BLaER1 treated with 17β-estradiol and CSF1 and Interleukin-3, amounts not matched to agents 10 nM and 100 nM (cell line): Measurements from ENCODE around the gene TOGARAM2.

Experiments
- H3K27ac ChIP-seq, 11 experiments: shearing (Covaris generic); formaldehyde crosslinking; 2 replicates each; pipeline ENCODE4 v1.8.1; 2022
- H3K27me3 ChIP-seq, 11 experiments: shearing (Covaris generic); formaldehyde crosslinking; 2 replicates each; pipeline ENCODE4 v1.8.1; 2022
- H3K36me3 ChIP-seq, 11 experiments: shearing (Covaris generic); formaldehyde crosslinking; 2 replicates each; pipeline ENCODE4 v1.8.1; 2022
- H3K4me1 ChIP-seq, 10 experiments: shearing (Covaris generic); formaldehyde crosslinking; 2 replicates each; pipeline ENCODE4 v1.8.1; 2022
- H3K4me2 ChIP-seq, 11 experiments: shearing (Covaris generic); formaldehyde crosslinking; 2 replicates each; pipeline ENCODE4 v1.8.1; 2022
- H3K4me3 ChIP-seq, 10 experiments: shearing (Covaris generic); formaldehyde crosslinking; 2 replicates each; pipeline ENCODE4 v1.8.1; 2022
- H3K9ac ChIP-seq, 11 experiments: shearing (Covaris generic); formaldehyde crosslinking; 2 replicates each; pipeline ENCODE4 v1.8.1; 2022
- H3K9me3 ChIP-seq, 11 experiments: shearing (Covaris generic); formaldehyde crosslinking; replicated peaks in 1 of 11; 2 replicates each; pipeline ENCODE4 v1.8.1; 2022
- H4K20me1 ChIP-seq, 11 experiments: shearing (Covaris generic); formaldehyde crosslinking; 2 replicates each; pipeline ENCODE4 v1.8.1; 2022
- Cebpa-rat ChIP-seq, 11 experiments: shearing (Covaris generic); IDR thresholded peaks; 2 replicates each; pipeline ENCODE4 v1.8.1; 2022

Gene TOGARAM2

DNA sequence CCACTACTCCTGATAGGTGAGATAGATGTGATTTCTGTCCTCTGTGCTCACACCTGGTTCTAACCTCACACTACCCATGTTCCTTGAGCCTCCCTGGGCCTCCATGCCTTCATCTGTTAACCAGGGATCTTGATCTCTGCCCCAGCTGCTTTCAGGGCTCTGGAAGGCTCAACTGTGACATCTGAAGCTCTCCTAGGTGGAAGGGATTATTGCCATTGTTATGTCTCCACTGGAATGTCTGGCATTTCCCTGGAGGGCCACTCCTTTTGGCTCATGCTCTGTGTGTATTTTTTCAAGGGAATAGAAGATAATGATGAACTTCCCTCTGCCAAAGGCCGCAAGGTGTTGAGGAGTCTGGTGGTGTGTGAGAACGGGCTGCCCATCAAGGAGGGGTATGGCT lies 52.1 kb downstream of the TOGARAM2 start:
- Histone ChIP-seq H3K27ac (no peak overlapping the region), H3K27me3 (no peaks in the 10 kb centered on the region), H3K9ac (no peak overlapping the region), H3K9me3 (no peaks in the 10 kb centered on the region), H4K20me1 (no peaks in the 10 kb centered on the region), H3K36me3 (0 out of 22 replicates have a peak, but pooled peaks cover 0 to 7% (median 0%) of the 10 kb centered on the region in 11 experiments), H3K4me3 (no peak overlapping the region), H3K4me1 (peaks cover 0 to 26% (median 10%) of the 10 kb centered on the region in 10 experiments; a peak in 12 of 20 replicates), H3K4me2 (peak overlapping the region in 1 of 11 experiments; percentile 83; a peak in 2 of 22 replicates)
- TF ChIP-seq Cebpa-rat (IDR thresholded peaks at IDR 0.05): no peak

DNA sequence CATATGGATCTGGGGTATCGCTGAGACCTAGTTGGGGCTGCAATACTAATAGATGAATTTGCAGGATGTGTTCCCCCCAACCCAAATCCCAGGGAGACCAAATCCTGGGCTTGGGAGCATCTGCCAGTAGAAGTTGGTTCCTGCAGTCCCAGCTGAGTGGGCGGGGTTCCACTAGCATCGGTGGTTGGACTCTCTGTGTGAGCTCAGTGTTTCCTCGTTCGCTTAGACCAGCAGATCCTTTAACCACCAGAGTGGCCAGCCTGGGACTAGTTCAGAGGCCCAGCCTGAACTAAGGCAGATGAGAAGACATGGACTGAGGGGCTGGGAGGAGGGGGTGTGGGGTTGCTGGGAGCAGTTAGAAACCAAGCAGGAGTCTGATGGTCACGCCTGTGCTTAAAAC lies 52.6 kb downstream of the TOGARAM2 start:
- H3K27me3 ChIP-seq: no peaks in the 10 kb centered on the region
- H3K4me1 ChIP-seq: peaks cover 0 to 26% (median 10%) of the 10 kb centered on the region in 10 experiments; a peak in 12 of 20 replicates
- no peak overlapping the region for H3K27ac ChIP-seq
- no peaks in the 10 kb centered on the region for H3K9me3 ChIP-seq
- H3K4me3 ChIP-seq: no peak overlapping the region
- 0 out of 22 replicates have a peak, but pooled peaks cover 0 to 7% (median 0%) of the 10 kb centered on the region in 11 experiments for H3K36me3 ChIP-seq
- no peaks in the 10 kb centered on the region for H4K20me1 ChIP-seq
- H3K4me2 ChIP-seq: peak overlapping the region in 3 of 11 experiments; percentile 36 to 83 (median 40); a peak in 5 of 22 replicates
- TF ChIP-seq Cebpa-rat (IDR thresholded peaks at IDR 0.05): no peak
- no peak overlapping the region for H3K9ac ChIP-seq

DNA sequence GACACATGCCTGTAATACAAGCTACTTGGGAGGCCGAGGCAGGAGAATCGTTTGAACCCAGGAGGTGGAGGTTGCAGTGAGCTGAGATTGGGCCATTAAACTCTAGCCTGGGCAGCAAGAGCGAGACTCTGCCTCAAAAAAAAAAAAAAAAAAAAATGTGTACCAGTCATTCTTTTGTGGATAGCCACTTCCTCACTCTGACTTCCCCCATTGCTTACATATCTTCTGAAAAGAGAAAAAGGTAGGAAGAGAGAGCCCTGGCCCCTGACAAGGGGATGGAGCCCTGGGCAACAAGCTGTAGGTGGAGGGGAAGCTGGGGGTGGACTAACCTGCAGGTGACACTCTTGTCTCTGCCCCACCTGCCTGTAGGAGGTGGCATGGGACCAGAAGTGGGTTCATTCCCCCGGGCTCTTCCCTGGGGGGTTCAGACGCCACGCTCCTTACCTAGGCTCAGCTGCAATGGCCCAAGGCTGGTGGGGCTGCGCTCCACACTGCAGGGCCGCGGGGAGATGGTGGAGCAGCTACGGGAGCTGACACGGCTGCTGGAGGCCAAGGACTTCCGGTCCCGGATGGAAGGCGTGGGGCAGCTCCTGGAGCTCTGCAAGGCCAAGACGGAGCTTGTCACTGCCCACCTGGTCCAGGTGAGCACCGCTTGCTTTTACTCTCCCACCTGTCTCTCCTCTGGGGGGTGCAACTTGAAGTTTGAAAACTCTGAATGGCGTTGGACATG lies 54.1 kb downstream of the TOGARAM2 start:
- Histone ChIP-seq H3K4me3 (no peak overlapping the region), H3K9me3 (no peaks in the 10 kb centered on the region), H3K4me2 (peak overlapping the region in 6 of 11 experiments; percentile 6 to 83 (median 38); a peak in 9 of 22 replicates), H3K27ac (no peak overlapping the region), H3K9ac (no peak overlapping the region), H4K20me1 (no peaks in the 10 kb centered on the region), H3K4me1 (peaks cover 0 to 26% (median 10%) of the 10 kb centered on the region in 10 experiments; a peak in 12 of 20 replicates), H3K27me3 (no peaks in the 10 kb centered on the region), H3K36me3 (0 out of 22 replicates have a peak, but pooled peaks cover 0 to 7% (median 0%) of the 10 kb centered on the region in 11 experiments)
- no peak for TF ChIP-seq Cebpa-rat (IDR thresholded peaks at IDR 0.05)

- H3K9me3 ChIP-seq: no peaks in the 10 kb centered on the region
- no peak overlapping the region for H3K27ac ChIP-seq
- no peaks in the 10 kb centered on the region for H3K27me3 ChIP-seq
- no peak overlapping the region for H3K9ac ChIP-seq
- H3K4me3 ChIP-seq: no peak overlapping the region
- TF ChIP-seq Cebpa-rat (IDR thresholded peaks at IDR 0.05): no peak
- H3K36me3 ChIP-seq: no peaks in the 10 kb centered on the region
- H4K20me1 ChIP-seq: no peaks in the 10 kb centered on the region
- no peak overlapping the region for H3K4me2 ChIP-seq
- peaks cover 0 to 8% (median 5%) of the 10 kb centered on the region in 10 experiments; a peak in 11 of 20 replicates for H3K4me1 ChIP-seq
Measured at GRCh38 chr2:29039718-29040480, 58.8 kb downstream of the TOGARAM2 start.

- no peaks in the 10 kb centered on the region for H3K27me3 ChIP-seq
- peaks cover 0 to 2% (median 0%) of the 10 kb centered on the region in 10 experiments; a peak in 3 of 20 replicates for H3K4me1 ChIP-seq
- H3K36me3 ChIP-seq: no peaks in the 10 kb centered on the region
- H3K27ac ChIP-seq: no peak overlapping the region
- H3K9me3 ChIP-seq: no peaks in the 10 kb centered on the region
- no peak overlapping the region for H3K4me3 ChIP-seq
- no peaks in the 10 kb centered on the region for H4K20me1 ChIP-seq
- no peak for TF ChIP-seq Cebpa-rat (IDR thresholded peaks at IDR 0.05)
- H3K4me2 ChIP-seq: no peak overlapping the region
- H3K9ac ChIP-seq: no peak overlapping the region
Measured at GRCh38 chr2:29040552-29040951, 59.5 kb downstream of the TOGARAM2 start.

DNA sequence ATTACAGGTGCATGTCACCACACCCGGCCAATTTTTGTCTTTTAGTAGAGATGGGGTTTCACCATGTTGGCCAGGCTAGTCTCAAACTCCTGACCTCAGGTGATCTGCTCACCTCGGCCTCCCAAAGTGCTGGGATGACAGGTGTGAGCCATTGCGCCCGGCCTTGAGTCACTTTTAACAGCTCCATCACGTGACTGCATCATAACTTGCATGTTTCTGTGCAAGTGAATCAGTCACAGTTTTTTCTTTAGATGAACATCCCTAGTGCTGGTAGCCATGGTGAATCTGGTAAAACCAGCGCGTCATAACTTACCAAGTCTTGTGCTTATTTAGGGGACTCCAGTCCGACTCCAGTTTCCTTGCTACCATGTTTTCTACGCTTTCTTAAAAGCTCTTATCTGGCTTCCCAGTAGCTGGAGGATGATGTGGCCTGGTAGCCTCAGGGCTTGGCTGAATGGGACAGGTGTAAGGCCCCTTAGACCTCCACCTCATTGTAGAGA lies 60.1 kb downstream of the TOGARAM2 start:
- no peak overlapping the region for H3K4me2 ChIP-seq
- H3K9me3 ChIP-seq: no peaks in the 10 kb centered on the region
- H3K27ac ChIP-seq: no peak overlapping the region
- H3K9ac ChIP-seq: no peak overlapping the region
- H3K27me3 ChIP-seq: no peaks in the 10 kb centered on the region
- no peaks in the 10 kb centered on the region for H3K4me1 ChIP-seq
- H3K36me3 ChIP-seq: no peaks in the 10 kb centered on the region
- H4K20me1 ChIP-seq: no peaks in the 10 kb centered on the region
- TF ChIP-seq Cebpa-rat (IDR thresholded peaks at IDR 0.05): no peak
- no peak overlapping the region for H3K4me3 ChIP-seq

GRCh38 chr2:29042561-29043075 lies 61.5 kb downstream of the TOGARAM2 start:
- no peak overlapping the region for H3K27ac ChIP-seq
- H3K9me3 ChIP-seq: no peaks in the 10 kb centered on the region
- H4K20me1 ChIP-seq: no peaks in the 10 kb centered on the region
- no peak overlapping the region for H3K9ac ChIP-seq
- no peaks in the 10 kb centered on the region for H3K4me1 ChIP-seq
- H3K4me3 ChIP-seq: no peak overlapping the region
- no peak overlapping the region for H3K4me2 ChIP-seq
- TF ChIP-seq Cebpa-rat (IDR thresholded peaks at IDR 0.05): no peak
- no peaks in the 10 kb centered on the region for H3K36me3 ChIP-seq
- H3K27me3 ChIP-seq: no peaks in the 10 kb centered on the region

DNA sequence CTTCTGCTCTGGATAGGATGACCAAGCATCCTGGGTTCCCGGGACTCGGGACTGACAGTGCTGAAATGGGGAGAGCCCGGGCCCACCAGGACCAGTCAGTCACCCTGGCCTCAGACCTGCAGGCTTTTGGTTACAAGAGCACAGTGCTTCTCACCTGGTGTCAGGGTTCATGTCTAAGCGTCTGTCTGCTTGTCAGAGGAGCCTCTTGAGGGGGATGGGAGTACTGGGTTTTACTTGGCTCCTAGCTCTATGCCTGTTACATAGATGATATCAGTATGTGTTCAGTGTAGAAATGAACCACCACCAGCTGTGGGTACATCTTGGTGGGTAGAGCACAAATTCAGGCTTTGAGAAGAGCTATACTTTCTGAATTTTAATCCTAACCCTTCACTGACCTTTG lies 63.4 kb downstream of the TOGARAM2 start:
- Histone ChIP-seq H3K4me1 (no peaks in the 10 kb centered on the region), H3K36me3 (no peaks in the 10 kb centered on the region), H3K27me3 (no peaks in the 10 kb centered on the region), H4K20me1 (no peaks in the 10 kb centered on the region), H3K4me2 (no peak overlapping the region), H3K27ac (no peak overlapping the region), H3K9me3 (no peaks in the 10 kb centered on the region), H3K9ac (no peak overlapping the region), H3K4me3 (no peak overlapping the region)
- TF ChIP-seq Cebpa-rat (IDR thresholded peaks at IDR 0.05): no peak

DNA sequence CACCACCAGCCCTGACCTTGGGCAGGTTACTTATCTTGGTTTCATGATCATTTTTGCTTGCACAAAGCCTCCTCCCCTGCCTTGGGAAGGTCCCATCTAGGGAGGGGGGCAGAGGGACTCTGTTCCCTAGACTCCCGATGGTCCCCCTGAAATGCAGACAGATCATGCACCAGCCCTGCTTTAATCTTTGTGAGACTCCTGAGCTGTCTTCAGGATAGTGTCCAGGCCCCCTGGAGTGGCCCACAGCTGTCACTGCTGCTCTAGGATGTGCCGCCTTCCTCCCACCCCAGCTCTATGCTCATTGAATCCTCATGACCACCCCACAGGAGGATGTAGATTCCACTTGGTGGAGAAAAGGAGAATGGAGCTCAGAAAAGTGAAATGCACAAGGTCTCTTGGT lies 65.2 kb downstream of the TOGARAM2 start:
- no peak overlapping the region for H3K4me3 ChIP-seq
- no peaks in the 10 kb centered on the region for H3K27me3 ChIP-seq
- no peak overlapping the region for H3K27ac ChIP-seq
- H3K9me3 ChIP-seq: no peaks in the 10 kb centered on the region
- peaks cover 0 to 9% (median 6%) of the 10 kb centered on the region in 10 experiments; a peak in 9 of 20 replicates for H3K4me1 ChIP-seq
- H3K4me2 ChIP-seq: no peak overlapping the region
- no peaks in the 10 kb centered on the region for H4K20me1 ChIP-seq
- no peak for TF ChIP-seq Cebpa-rat (IDR thresholded peaks at IDR 0.05)
- H3K36me3 ChIP-seq: no peaks in the 10 kb centered on the region
- H3K9ac ChIP-seq: no peak overlapping the region
